IMR-90 (cell line): ENCODE data around the gene VPS50. TPM values are rescaled to one million over a fixed set of nuclear protein-coding genes. Genes with fewer than 3 reads are reported as not detected.

Source experiments
- ATAC-seq: fragments of 200-7000 bp; cut with Tn5 transposase; 2 replicates; pipeline ENCODE4 v1.9.1; 2020; ENCODE audit warnings: low read depth, mild to moderate bottlenecking, moderate library complexity
- BruUV-seq: library from RNA; stranded (reverse); fragments of 400-500 nt; replicated peaks from 2 replicates; lab custom pipeline; 2021; lab: Mats Ljungman, UMichigan
- CTCF ChIA-PET: fragments of 300-600 bp; formaldehyde crosslinking; extraction: SDS; loops from one replicate; lab custom pipeline; 2021; ENCODE audit warnings: antibody characterized with exemption; lab: Yijun Ruan, JAX
- POLR2A ChIA-PET: fragments of 300-600 bp; sonication (Branson Sonifier 250); formaldehyde crosslinking; loops from one replicate; lab custom pipeline; 2022; ENCODE audit warnings: antibody characterized with exemption; ENCODE audit not compliant: unreplicated experiment; lab: Charles Lee
- DNase-seq: peaks from one replicate; pipeline ENCODE4 v3.0.0; 2013
- H2AFZ ChIP-seq: replicated peaks from 2 replicates; pipeline ENCODE3; 2013; ENCODE audit warnings: low read length, mild to moderate bottlenecking; ENCODE audit not compliant: poor library complexity
- H2AK5ac ChIP-seq: 2 replicates; pipeline ENCODE4 v1.6.1; 2013; ENCODE audit warnings: low read depth, low read length, inconsistent platforms
- H2AK9ac ChIP-seq: replicated peaks from 2 replicates; pipeline ENCODE3; 2013; ENCODE audit warnings: mild to moderate bottlenecking, low read depth, low read length, moderate library complexity; ENCODE audit not compliant: poor library complexity
- H2BK120ac ChIP-seq: 2 replicates; pipeline ENCODE4 v1.6.1; 2013; ENCODE audit warnings: low read depth, low read length, inconsistent platforms
- H2BK15ac ChIP-seq: 3 replicates; pipeline ENCODE4 v1.6.1; 2013; ENCODE audit warnings: low read depth, low read length, inconsistent platforms
- H2BK20ac ChIP-seq: 2 replicates; pipeline ENCODE4 v1.6.1; 2013; ENCODE audit warnings: low read depth, mild to moderate bottlenecking, inconsistent platforms, low read length, moderate library complexity
- H2BK5ac ChIP-seq: 2 replicates; pipeline ENCODE4 v1.6.1; 2013; ENCODE audit warnings: mild to moderate bottlenecking, low read depth, low read length, inconsistent platforms; ENCODE audit not compliant: poor library complexity, severe bottlenecking
- H3K14ac ChIP-seq: replicated peaks from 2 replicates; pipeline ENCODE4 v1.6.1; 2013; ENCODE audit warnings: low read depth, low read length, inconsistent platforms
- H3K18ac ChIP-seq: 2 replicates; pipeline ENCODE4 v1.6.1; 2013; ENCODE audit warnings: low read depth, low read length, control low read depth
- H3K23ac ChIP-seq: 2 replicates; pipeline ENCODE4 v1.6.1; 2013; ENCODE audit warnings: low read depth, low read length, inconsistent platforms
- H3K27ac ChIP-seq: 2 replicates; pipeline ENCODE4 v1.5.1; 2013; ENCODE audit warnings: mild to moderate bottlenecking, control low read depth, low read length; ENCODE audit not compliant: insufficient read depth
- H3K27me3 ChIP-seq: 2 replicates; pipeline ENCODE4 v1.6.1; 2013; ENCODE audit warnings: low read length; ENCODE audit not compliant: control insufficient read depth, insufficient read depth
- H3K36me3 ChIP-seq: 2 replicates; pipeline ENCODE4 v1.6.1; 2013; ENCODE audit warnings: low read length, mixed read lengths; ENCODE audit not compliant: control insufficient read depth, insufficient read depth
- H3K4ac ChIP-seq: 2 replicates; pipeline ENCODE4 v1.6.1; 2013; ENCODE audit warnings: low read depth, low read length, inconsistent platforms
- H3K4me1 ChIP-seq: 2 replicates; pipeline ENCODE4 v1.6.1; 2013; ENCODE audit warnings: low read length, mixed read lengths; ENCODE audit not compliant: control insufficient read depth, insufficient read depth
- H3K4me2 ChIP-seq: 2 replicates; pipeline ENCODE4 v1.6.1; 2013; ENCODE audit warnings: low read depth, mild to moderate bottlenecking, control low read depth, low read length, moderate library complexity
- H3K4me3 ChIP-seq: 2 replicates; pipeline ENCODE4 v1.5.1; 2013; ENCODE audit warnings: low read depth, mild to moderate bottlenecking, control low read depth, low read length, moderate library complexity; ENCODE audit not compliant: insufficient read depth
- H3K56ac ChIP-seq: 2 replicates; pipeline ENCODE4 v1.6.1; 2013; ENCODE audit warnings: low read length, inconsistent platforms; ENCODE audit not compliant: insufficient read depth; ENCODE audit errors: extremely low read depth
- H3K79me1 ChIP-seq, 2 experiments: 2 replicates each; pipeline ENCODE4 v1.6.1; 2013; ENCODE audit warnings: low read length in 2 of 2, inconsistent platforms in 1 of 2, low read depth in 1 of 2
- H3K9ac ChIP-seq: 2 replicates; pipeline ENCODE4 v1.6.1; 2013; ENCODE audit warnings: low read depth, low read length, control low read depth
- H3K9me1 ChIP-seq: 2 replicates; pipeline ENCODE4 v1.6.1; 2013; ENCODE audit warnings: low read length, inconsistent platforms; ENCODE audit not compliant: insufficient read depth
- H3K9me3 ChIP-seq: 2 replicates; pipeline ENCODE4 v1.6.1; 2013; ENCODE audit warnings: low read length; ENCODE audit not compliant: control insufficient read depth, insufficient read depth
- H4K20me1 ChIP-seq: 2 replicates; pipeline ENCODE4 v1.6.1; 2013; ENCODE audit warnings: low read length, inconsistent platforms; ENCODE audit not compliant: insufficient read depth
- H4K5ac ChIP-seq: 2 replicates; pipeline ENCODE4 v1.6.1; 2013; ENCODE audit warnings: mild to moderate bottlenecking, low read depth, low read length, control low read depth
- H4K8ac ChIP-seq, 2 experiments: 2 replicates each; pipeline ENCODE4 v1.6.1; 2013; ENCODE audit warnings: low read depth in 2 of 2, low read length in 2 of 2, control low read depth in 1 of 2, inconsistent platforms in 1 of 2
- H4K91ac ChIP-seq: 2 replicates; pipeline ENCODE4 v1.6.1; 2013; ENCODE audit warnings: low read depth, low read length, inconsistent platforms; ENCODE audit not compliant: insufficient read depth
- BHLHE40 ChIP-seq: fragments of 150-350 bp; IDR thresholded peaks from 2 replicates; pipeline ENCODE4 v1.6.1; 2016; ENCODE audit warnings: mild to moderate bottlenecking, low read depth, low read length
- CEBPB ChIP-seq: IDR thresholded peaks from 2 replicates; pipeline ENCODE4 v1.6.1; 2012; ENCODE audit warnings: low read depth, low read length, improper control_type of control experiment
- CHD1 ChIP-seq: IDR thresholded peaks from 2 replicates; pipeline ENCODE4 v1.6.1; 2012; ENCODE audit warnings: low read depth, low read length, improper control_type of control experiment
- CTCF ChIP-seq: conservative IDR thresholded peaks from 2 replicates; pipeline ENCODE4 v1.5.1; 2012; ENCODE audit warnings: mild to moderate bottlenecking, low read depth, low read length, improper control_type of control experiment
- ELK1 ChIP-seq: fragments of 150-350 bp; IDR thresholded peaks from 2 replicates; pipeline ENCODE4 v1.6.1; 2016; ENCODE audit warnings: low read depth, mild to moderate bottlenecking, low read length, moderate library complexity, borderline replicate concordance
- FOS ChIP-seq: fragments of 150-350 bp; IDR thresholded peaks from 2 replicates; pipeline ENCODE4 v1.6.1; 2016; ENCODE audit warnings: low read depth, low read length
- MAFK ChIP-seq: IDR thresholded peaks from 2 replicates; pipeline ENCODE4 v1.6.1; 2012; ENCODE audit warnings: low read depth, low read length, improper control_type of control experiment
- MAZ ChIP-seq: IDR thresholded peaks from 2 replicates; pipeline ENCODE4 v1.6.1; 2012; ENCODE audit warnings: low read depth, mild to moderate bottlenecking, low read length, improper control_type of control experiment, moderate library complexity, borderline replicate concordance
- MXI1 ChIP-seq: IDR thresholded peaks from 2 replicates; pipeline ENCODE4 v1.6.1; 2012; ENCODE audit warnings: low read depth, mild to moderate bottlenecking, low read length, moderate library complexity, borderline replicate concordance
- NFE2L2 ChIP-seq: fragments of 150-350 bp; IDR thresholded peaks from 2 replicates; pipeline ENCODE4 v1.6.1; 2016; ENCODE audit warnings: low read depth, mild to moderate bottlenecking, low read length
- POLR2A ChIP-seq: IDR thresholded peaks from 2 replicates; pipeline ENCODE4 v1.6.1; 2012; ENCODE audit warnings: mild to moderate bottlenecking, low read depth, low read length
- RAD21 ChIP-seq: IDR thresholded peaks from 2 replicates; pipeline ENCODE4 v1.6.1; 2012; ENCODE audit warnings: low read length, improper control_type of control experiment
- RCOR1 ChIP-seq: IDR thresholded peaks from 2 replicates; pipeline ENCODE4 v1.6.1; 2012; ENCODE audit warnings: mild to moderate bottlenecking, low read length, improper control_type of control experiment; ENCODE audit not compliant: insufficient replicate concordance
- RFX5 ChIP-seq: IDR thresholded peaks from 2 replicates; pipeline ENCODE4 v1.8.0; 2012; ENCODE audit warnings: low read depth, mild to moderate bottlenecking, low read length, moderate library complexity
- SMC3 ChIP-seq: fragments of 150-350 bp; IDR thresholded peaks from 2 replicates; pipeline ENCODE4 v1.6.1; 2016; ENCODE audit warnings: low read depth, mild to moderate bottlenecking, antibody characterized with exemption, low read length, moderate library complexity
- USF2 ChIP-seq: fragments of 150-350 bp; IDR thresholded peaks from 2 replicates; pipeline ENCODE4 v1.6.1; 2017; ENCODE audit warnings: mild to moderate bottlenecking, antibody characterized with exemption, low read length, low read depth
- WGBS, 2 experiments: methylation state at CpG; one replicate each; pipeline versions ENCODE4 v1.1.5 to v1.1.7; 2013; ENCODE audit warnings: missing lambda C conversion rate in 2 of 2; ENCODE audit not compliant: insufficient read length in 1 of 2; ENCODE audit errors: extremely low coverage in 2 of 2; 5-methylcytosine and 5-hydroxymethylcytosine counted together
- dilution Hi-C: fragments of 300-500 bp; cut with HindIII; formaldehyde crosslinking; loops from one replicate; pipeline ENCODE4 v1.14.3; 2018; ENCODE audit warnings: low sequenced_read_pairs; ENCODE audit not compliant: unreplicated experiment
- in situ Hi-C: fragments of 300-500 bp; cut with MboI; formaldehyde crosslinking; loops from 3 replicates; pipeline ENCODE4 v1.14.3; 2019; ENCODE audit warnings: low sequenced_read_pairs, inconsistent platforms, mixed read lengths
- intact Hi-C: fragments of 100-400 bp; cut with micrococcal nuclease; formaldehyde crosslinking; loops from 2 replicates; pipeline ENCODE4 v1.10.0; 2022
- polyA plus RNA-seq, 3 experiments: library from polyadenylated mRNA; depleted of rRNA; stranded (reverse); fragments of >200 nt; gene quantifications; 2 replicates each; pipeline ENCODE4 v1.2.3, GENCODE V29; 2012; ENCODE audit warnings: low replicate concordance in 1 of 3
- total RNA-seq: library from RNA; depleted of rRNA; stranded (reverse); fragments of >200 nt; gene quantifications from 2 replicates; pipeline ENCODE4 v1.2.3, GENCODE V29; 2012

Gene VPS50
- total and polyA plus RNA-seq, 2 of the 4 experiments (the other 2 are of a cell fraction), result 7.1 to 22.0 TPM

- dilution Hi-C loops, result no loop called here
- no peak overlapping the region for H2AFZ ChIP-seq
- no peaks in the 10 kb centered on the region for H3K27me3 ChIP-seq
- H3K36me3 ChIP-seq, result no peaks in the 10 kb centered on the region
- no peak overlapping the region for H2BK20ac ChIP-seq
- ATAC-seq (no peak), DNase-seq (no peak)
- no peak overlapping the region for H3K18ac ChIP-seq
- H4K5ac ChIP-seq, result no peak overlapping the region
- no peak overlapping the region for H3K27ac ChIP-seq
- H3K23ac ChIP-seq, result no peak overlapping the region
- H3K9ac ChIP-seq, result no peak overlapping the region
- no TSS peak for BruUV-seq
- H3K9me3 ChIP-seq, result no peaks in the 10 kb centered on the region
- ChIA-PET POLR2A (no interaction called here), CTCF (interaction anchor here (2.0 kb wide), 1 partner anchor 12 kb away, joined by 6 read pairs; no protein-coding TSS in a partner anchor)
- H4K8ac ChIP-seq, result no peak overlapping the region
- H3K4me2 ChIP-seq, result no peak overlapping the region
- in situ Hi-C loops, result loop anchor here (5.0 kb wide), 1 partner anchor 95 kb away; no protein-coding TSS in a partner anchor
- no peaks in the 10 kb centered on the region for H3K9me1 ChIP-seq
- H2BK120ac ChIP-seq, result no peak overlapping the region
- no peak overlapping the region for H3K14ac ChIP-seq
- H2BK15ac ChIP-seq, result no peak overlapping the region
- H3K4ac ChIP-seq, result no peak overlapping the region
- H3K4me3 ChIP-seq, result no peak overlapping the region
- intact Hi-C loops, result no loop called here
- H4K20me1 ChIP-seq, result no peaks in the 10 kb centered on the region
- no peak overlapping the region for H3K56ac ChIP-seq
- no peak overlapping the region for H2AK5ac ChIP-seq
- no peak overlapping the region for H2BK5ac ChIP-seq
- H4K91ac ChIP-seq, result no peak overlapping the region
- H3K79me1 ChIP-seq, result no peaks in the 10 kb centered on the region
- H2AK9ac ChIP-seq, result no peak overlapping the region
- no peak for TF ChIP-seq RAD21
- no peak for TF ChIP-seq SMC3
- no peak for TF ChIP-seq RCOR1
- TF ChIP-seq RFX5, result no peak
- TF ChIP-seq POLR2A, result no peak
- no peak for TF ChIP-seq MXI1
- TF ChIP-seq USF2, result no peak
- no peak for TF ChIP-seq ELK1
- no peak for TF ChIP-seq MAFK
- no peak for TF ChIP-seq FOS
- TF ChIP-seq NFE2L2, result no peak
- no peak for TF ChIP-seq CTCF
- TF ChIP-seq BHLHE40, result no peak
- no peak for TF ChIP-seq CEBPB
- TF ChIP-seq CHD1, result no peak
- no peak for TF ChIP-seq MAZ
- no peaks in the 10 kb centered on the region for H3K4me1 ChIP-seq
- no CpG with 5 or more reads among the region's 1 CpG for WGBS, 2 experiments
Observed at GRCh38 chr7:93361853-93362252, 129.7 kb downstream of the VPS50 start.
